OCI-LY3 (cell line): ENCODE results near the gene JAM3.
"Not testable (repeated sequence)": the region's sequence is repeated elsewhere in the genome, so short reads cannot be mapped to it uniquely, and the experiment has no call there.

Experiments
- H2AFZ ChIP-seq: fragments of 200-600, 300-600 bp; shearing (Covaris generic); 2 replicates; pipeline ENCODE4 v1.6.0; 2014; ENCODE audit warnings: antibody characterized with exemption, low read depth, low read length
- H3K27ac ChIP-seq: fragments of 200-600, 300-600 bp; sonication (generic); 2 replicates; pipeline ENCODE4 v1.5.1; 2014; ENCODE audit warnings: mild to moderate bottlenecking, low read length, moderate library complexity, mixed read lengths
- H3K27me3 ChIP-seq: fragments of 200-600, 300-600 bp; sonication (generic); 2 replicates; pipeline ENCODE4 v1.6.1; 2014; ENCODE audit warnings: low read depth, low read length, mixed read lengths
- H3K36me3 ChIP-seq: fragments of 200-600, 300-600 bp; sonication (generic); replicated peaks from 2 replicates; pipeline ENCODE3; 2014; ENCODE audit warnings: low read depth, low read length, mixed read lengths
- H3K4me1 ChIP-seq: fragments of 300-600, 200-600 bp; sonication (generic); 2 replicates; pipeline ENCODE4 v1.6.1; 2014; ENCODE audit warnings: low read length, mixed read lengths
- H3K4me2 ChIP-seq: fragments of 200-600, 300-600 bp; sonication (generic); 2 replicates; pipeline ENCODE4 v1.6.1; 2014; ENCODE audit warnings: low read length, mixed read lengths
- H3K4me3 ChIP-seq: fragments of 300-600, 200-600 bp; sonication (generic); 2 replicates; pipeline ENCODE4 v1.5.1; 2014; ENCODE audit warnings: antibody characterized with exemption, mild to moderate bottlenecking, low read length, moderate library complexity
- H3K79me2 ChIP-seq: fragments of 300-600, 200-600 bp; shearing (Covaris generic); 2 replicates; pipeline ENCODE4 v1.6.1; 2014; ENCODE audit warnings: mild to moderate bottlenecking, low read length, mixed read lengths
- H3K9ac ChIP-seq: fragments of 300-600, 200-600 bp; shearing (Covaris generic); 2 replicates; pipeline ENCODE4 v1.6.0; 2014; ENCODE audit warnings: mild to moderate bottlenecking, low read length, moderate library complexity
- H3K9me3 ChIP-seq: fragments of 200-600, 300-600 bp; shearing (Covaris generic); 2 replicates; pipeline ENCODE4 v1.6.1; 2014; ENCODE audit warnings: low read length, mixed read lengths; ENCODE audit not compliant: insufficient read depth
- H4K20me1 ChIP-seq: fragments of 200-600, 300-600 bp; sonication (generic); 2 replicates; pipeline ENCODE4 v1.6.1; 2016; ENCODE audit warnings: low read length, mixed read lengths; ENCODE audit not compliant: insufficient read depth
- EZH2phosphoT487 ChIP-seq: fragments of 200-600 bp; shearing (Covaris generic); IDR thresholded peaks from 2 replicates; pipeline ENCODE4 v1.6.1; 2018; ENCODE audit warnings: antibody characterized with exemption, mixed run types, low read depth
- TF ChIP-seq, protein P1 (sequence below): fragments of 200-600, 300-600 bp; sonication (generic); IDR thresholded peaks from 2 replicates; pipeline ENCODE4 v1.5.1; 2014; ENCODE audit warnings: antibody characterized with exemption, low read length, low read depth

JAM3 gene

DNA sequence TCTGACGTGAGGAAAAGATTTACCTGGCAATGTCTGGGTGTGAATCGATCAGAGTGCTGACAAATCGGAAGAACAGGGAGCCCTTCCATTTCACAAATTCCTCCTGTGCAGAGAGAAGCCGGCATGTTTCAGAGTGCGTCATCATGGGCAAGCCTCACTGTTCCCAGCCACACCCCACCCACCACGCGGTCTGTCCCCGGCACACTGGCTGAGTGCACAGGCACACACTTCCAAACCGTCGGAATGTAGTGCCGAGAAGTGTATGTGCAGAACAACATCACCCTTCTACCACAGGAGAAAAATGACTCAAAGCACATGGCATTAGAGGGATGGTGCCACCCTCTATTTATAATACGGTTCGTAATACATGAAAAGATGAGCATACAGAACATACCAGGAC lies 107.4 kb downstream of the JAM3 start:
- TF ChIP-seq, protein P1, sequence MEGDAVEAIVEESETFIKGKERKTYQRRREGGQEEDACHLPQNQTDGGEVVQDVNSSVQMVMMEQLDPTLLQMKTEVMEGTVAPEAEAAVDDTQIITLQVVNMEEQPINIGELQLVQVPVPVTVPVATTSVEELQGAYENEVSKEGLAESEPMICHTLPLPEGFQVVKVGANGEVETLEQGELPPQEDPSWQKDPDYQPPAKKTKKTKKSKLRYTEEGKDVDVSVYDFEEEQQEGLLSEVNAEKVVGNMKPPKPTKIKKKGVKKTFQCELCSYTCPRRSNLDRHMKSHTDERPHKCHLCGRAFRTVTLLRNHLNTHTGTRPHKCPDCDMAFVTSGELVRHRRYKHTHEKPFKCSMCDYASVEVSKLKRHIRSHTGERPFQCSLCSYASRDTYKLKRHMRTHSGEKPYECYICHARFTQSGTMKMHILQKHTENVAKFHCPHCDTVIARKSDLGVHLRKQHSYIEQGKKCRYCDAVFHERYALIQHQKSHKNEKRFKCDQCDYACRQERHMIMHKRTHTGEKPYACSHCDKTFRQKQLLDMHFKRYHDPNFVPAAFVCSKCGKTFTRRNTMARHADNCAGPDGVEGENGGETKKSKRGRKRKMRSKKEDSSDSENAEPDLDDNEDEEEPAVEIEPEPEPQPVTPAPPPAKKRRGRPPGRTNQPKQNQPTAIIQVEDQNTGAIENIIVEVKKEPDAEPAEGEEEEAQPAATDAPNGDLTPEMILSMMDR = no peak
- TF ChIP-seq EZH2phosphoT487 = no peak
- Histone ChIP-seq H3K9ac (no peak overlapping the region), H3K79me2 (no peaks in the 10 kb centered on the region), H3K36me3 (peaks cover 54% of the 10 kb centered on the region), H4K20me1 (no peaks in the 10 kb centered on the region), H3K4me2 (no peak overlapping the region), H3K27me3 (no peaks in the 10 kb centered on the region), H2AFZ (no peak overlapping the region), H3K4me1 (no peaks in the 10 kb centered on the region), H3K9me3 (no peaks in the 10 kb centered on the region), H3K4me3 (no peak overlapping the region), H3K27ac (no peak overlapping the region)

DNA sequence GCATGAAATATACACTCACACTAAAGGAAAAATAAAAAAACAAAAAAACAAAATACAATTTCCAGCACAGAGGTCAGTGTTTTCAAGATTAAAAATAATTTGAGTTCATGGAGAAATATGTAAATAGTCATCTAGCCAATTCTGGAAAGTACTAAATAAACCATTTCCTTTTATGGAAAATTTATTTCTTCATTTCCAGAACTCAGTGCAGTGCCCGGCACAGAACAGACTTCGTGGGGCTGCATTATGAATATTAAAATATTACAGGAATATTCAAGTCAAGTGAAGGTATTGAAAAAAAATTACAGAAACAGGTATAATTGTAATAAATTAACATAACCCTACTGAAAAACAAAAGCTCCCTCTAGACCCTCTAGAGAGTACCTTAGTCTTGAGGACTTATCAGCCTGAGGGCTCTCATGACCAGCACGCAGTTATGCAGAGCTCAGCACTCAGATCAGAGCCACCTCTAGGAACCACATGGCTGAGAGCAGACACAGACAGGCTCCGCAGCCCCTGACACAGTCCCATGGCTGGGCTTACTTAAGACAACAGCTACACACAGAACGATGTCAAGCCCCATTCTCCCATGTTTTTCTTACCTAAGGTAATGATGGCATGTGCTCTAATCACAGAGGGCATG lies 109.3 kb downstream of the JAM3 start:
- H3K36me3 ChIP-seq = peaks cover 55% of the 10 kb centered on the region

DNA sequence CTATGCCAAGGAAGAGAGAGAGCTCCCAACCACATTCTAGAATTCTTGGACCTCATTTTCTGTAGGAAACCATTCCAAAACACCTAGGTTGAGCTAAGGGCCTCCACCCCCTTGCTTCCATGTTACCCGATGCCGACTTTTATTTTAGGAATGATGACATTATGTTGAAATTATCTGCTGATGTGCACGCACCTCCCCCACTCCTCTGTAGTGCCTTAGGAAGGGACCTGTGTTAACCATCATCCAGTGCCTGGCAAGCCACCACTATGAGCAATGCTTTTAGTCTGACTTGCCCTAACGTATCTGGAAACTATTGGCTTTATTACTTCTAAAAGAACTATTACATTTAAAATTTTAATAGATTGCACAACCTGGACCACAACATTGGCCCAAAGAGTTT lies 112.8 kb downstream of the JAM3 start:
- Histone ChIP-seq H3K9me3 (no peaks in the 10 kb centered on the region), H3K9ac (no peak overlapping the region), H3K4me2 (no peak overlapping the region), H3K4me1 (no peaks in the 10 kb centered on the region), H2AFZ (no peak overlapping the region), H3K27me3 (no peaks in the 10 kb centered on the region), H3K4me3 (no peak overlapping the region), H3K79me2 (no peaks in the 10 kb centered on the region), H3K36me3 (peaks cover 66% of the 10 kb centered on the region), H4K20me1 (no peaks in the 10 kb centered on the region), H3K27ac (no peak overlapping the region)
- TF ChIP-seq, protein P1 = no peak
- TF ChIP-seq EZH2phosphoT487 = no peak

More for the DNA sequence above, 109.3 kb downstream of the JAM3 start:
- Histone ChIP-seq H3K9ac (no peak overlapping the region), H3K27ac (no peak overlapping the region), H3K79me2 (no peaks in the 10 kb centered on the region), H3K4me3 (no peak overlapping the region), H3K27me3 (no peaks in the 10 kb centered on the region), H3K4me1 (no peaks in the 10 kb centered on the region), H3K9me3 (no peaks in the 10 kb centered on the region), H2AFZ (no peak overlapping the region), H3K4me2 (no peak overlapping the region), H4K20me1 (no peaks in the 10 kb centered on the region)
- no peak for TF ChIP-seq EZH2phosphoT487
- TF ChIP-seq, protein P1 = no peak

DNA sequence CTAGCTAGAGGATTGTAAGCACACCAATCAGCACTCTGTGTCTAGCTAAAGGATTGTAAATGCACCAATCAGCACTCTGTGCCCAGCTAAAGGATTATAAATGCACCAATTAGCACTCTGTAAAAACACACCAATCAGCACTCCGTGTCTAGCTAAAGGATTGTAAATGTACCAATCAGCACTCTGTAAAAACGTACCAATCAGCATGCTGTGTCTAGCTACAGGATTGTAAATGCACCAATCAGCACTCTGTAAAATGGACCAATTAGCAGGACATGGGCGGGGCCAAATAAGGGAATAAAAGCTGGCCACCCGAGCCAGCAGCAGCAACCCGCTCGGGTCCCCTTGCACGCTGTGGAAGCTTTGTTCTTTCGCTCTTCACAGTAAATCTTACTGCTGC lies 119.2 kb downstream of the JAM3 start:
- not testable (repeated sequence) for H3K27me3 ChIP-seq, H3K4me2 ChIP-seq, H3K4me1 ChIP-seq, H2AFZ ChIP-seq, H3K9me3 ChIP-seq, H3K4me3 ChIP-seq, H4K20me1 ChIP-seq, H3K9ac ChIP-seq, H3K27ac ChIP-seq, H3K79me2 ChIP-seq
- H3K36me3 ChIP-seq = peaks cover 73% of the 10 kb centered on the region
